Measurements from ENCODE around the gene DLGAP1. TPM values are rescaled to one million over a fixed set of nuclear protein-coding genes. Genes with fewer than 3 reads are reported as not detected.

DLGAP1 gene
- total RNA-seq, 1 experiment from 2014 or later: 23.2 TPM

DNA sequence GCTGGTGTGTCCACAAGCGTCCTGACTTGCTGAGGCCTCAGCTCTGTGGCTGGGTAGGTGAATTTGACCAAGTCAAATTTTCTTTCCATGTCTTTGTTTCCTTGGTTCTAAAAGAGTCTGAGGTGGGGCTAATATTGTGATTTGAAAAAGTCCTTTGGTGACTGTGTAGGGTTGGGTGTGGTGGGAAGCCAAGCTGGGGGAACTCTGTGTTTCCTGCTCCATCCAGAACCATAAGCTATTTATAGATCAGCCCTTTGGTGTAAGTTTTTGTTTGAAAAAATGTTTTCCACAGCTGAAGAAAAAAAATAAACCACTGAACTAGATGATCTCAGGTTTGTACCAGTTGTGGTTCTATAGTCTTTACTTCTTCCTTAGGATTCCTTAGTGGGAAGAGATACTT lies 542.4 kb downstream of the DLGAP1 start:
- Histone ChIP-seq H3K23me2 (ENCODE audit: insufficient read length, low read depth, low read length, poor library complexity, severe bottlenecking) (no peaks in the 10 kb centered on the region), H2AFZ (ENCODE audit: low read length) (no peak overlapping the region), H2BK15ac (ENCODE audit: low read depth, low read length) (no peak overlapping the region), H3K4me1 (ENCODE audit: insufficient read depth, low read length) (no peaks in the 10 kb centered on the region), H3K79me2 (ENCODE audit: insufficient read depth, low read length) (no peaks in the 10 kb centered on the region), H3K27ac (ENCODE audit: insufficient read length, low read depth, low read length) (no peak overlapping the region), H2AK5ac (ENCODE audit: insufficient read length, low read length) (no peak overlapping the region), H3K9ac (ENCODE audit: extremely low read depth, insufficient read length, low read length) (no peak overlapping the region), H3K4ac (ENCODE audit: low read depth, low read length) (no peak overlapping the region), H3K79me1 (ENCODE audit: insufficient read depth, low read depth, low read length, poor library complexity, severe bottlenecking) (no peaks in the 10 kb centered on the region), H3K9me3 (ENCODE audit: control insufficient read depth, low read depth, low read length) (no peaks in the 10 kb centered on the region), H3K14ac (ENCODE audit: insufficient read depth, low read length) (no peak overlapping the region), H3T11ph (ENCODE audit: low read length) (no peak overlapping the region), H2BK120ac (ENCODE audit: low read depth, low read length, poor library complexity, severe bottlenecking) (no peak overlapping the region), H4K91ac (ENCODE audit: insufficient read length, low read depth, low read length) (no peak overlapping the region), H2BK12ac (ENCODE audit: insufficient read length, low read depth, low read length) (no peak overlapping the region), H3K56ac (ENCODE audit: insufficient read length, low read depth, low read length) (no peak overlapping the region), H3K18ac (ENCODE audit: insufficient read length, low read depth, low read length) (no peak overlapping the region), H4K20me1 (ENCODE audit: control insufficient read depth, insufficient read depth, insufficient read length) (no peaks in the 10 kb centered on the region), H3K23ac (ENCODE audit: insufficient read length, low read depth, low read length) (no peak overlapping the region), H4K5ac (ENCODE audit: insufficient read length, low read depth, low read length) (no peak overlapping the region), H3K27me3 (ENCODE audit: insufficient read depth, low read length) (no peaks in the 10 kb centered on the region), H3K4me2 (ENCODE audit: insufficient read depth, insufficient read length, low read length) (no peak overlapping the region), H2BK5ac (ENCODE audit: insufficient read length, low read length) (no peak overlapping the region), H4K8ac (replicated peaks; ENCODE audit: insufficient read length, low read depth, low read length) (no peak overlapping the region), H2BK20ac (ENCODE audit: low read depth, low read length, poor library complexity, severe bottlenecking) (no peak overlapping the region)
- peaks cover 4 to 5% of the 10 kb centered on the region in 2 experiments; a peak in 2 of 4 replicates for H3K4me1 Mint-ChIP-seq
- no peak for TF ChIP-seq CTCF (conservative IDR thresholded peaks at IDR 0.05)
- H3K36me3 Mint-ChIP-seq (ENCODE audit: insufficient read depth in 1 of 3, low read depth in 3 of 3): no peaks in the 10 kb centered on the region; a peak in 2 of 7 replicates
- no peaks in the 10 kb centered on the region for H3K9me3 Mint-ChIP-seq
- no CpG with 5 or more reads among the region's 1 CpG for WGBS (ENCODE audit: extremely low coverage, insufficient read length, low lambda C conversion rate)
- no peak overlapping the region for H3K4me3 Mint-ChIP-seq
- no peak overlapping the region for H3K27ac Mint-ChIP-seq
- DNase-seq: no peak
- H3K27me3 Mint-ChIP-seq (ENCODE audit: low read depth): no peaks in the 10 kb centered on the region
